Measurements from ENCODE around the gene NCK2. TPM values are rescaled to one million over a fixed set of nuclear protein-coding genes. Genes with fewer than 3 reads are reported as not detected.

The NCK2 gene
- total and polyA plus RNA-seq, 9 of the 15 experiments (the other 6 are each of a cell fraction or from before 2014, with no cell fraction given), result 0.90 to 27.9 (median 15.9) TPM

DNA sequence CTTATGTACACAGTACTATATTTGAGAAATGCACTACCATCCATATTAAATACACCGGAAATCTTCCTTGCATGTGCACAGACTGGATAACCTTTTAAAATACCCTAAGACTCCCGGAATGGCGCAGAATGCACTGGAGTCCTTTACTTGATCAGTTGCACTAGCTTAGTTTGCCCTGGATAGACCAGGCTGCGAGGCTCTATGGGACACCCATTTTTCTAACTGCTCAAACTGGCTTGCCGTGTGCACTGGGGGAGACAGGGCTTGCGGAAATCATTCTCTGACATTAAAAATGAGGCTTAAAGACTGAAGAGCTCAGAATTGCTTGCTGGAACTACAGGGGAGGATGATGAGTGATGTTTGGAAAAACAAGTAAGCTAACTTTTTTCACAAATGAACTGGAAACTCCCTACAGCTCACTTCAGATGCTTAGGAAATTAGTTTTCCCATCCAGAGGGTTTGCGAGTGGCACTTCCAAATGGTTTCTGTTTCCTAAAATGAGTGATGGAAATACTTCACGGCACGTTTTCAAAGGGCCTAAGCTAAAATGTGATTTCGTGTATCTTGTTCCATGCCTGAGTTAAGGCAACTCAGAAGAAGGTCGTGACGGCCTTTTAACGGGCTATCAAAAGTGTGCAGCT lies 2.7 kb downstream of the NCK2 start:
- no TSS peak for BruUV-seq (replicated peaks)
- ChIA-PET CTCF (ENCODE audit: low intra/inter-chr PET ratio) (interaction anchor here (0.6 kb wide), 1 partner anchor 715 kb away, joined by 3 read pairs; no protein-coding TSS in a partner anchor), POLR2A (interaction anchor here (0.6 to 2.7 kb wide), 7 partner anchors 8 to 539 kb away, joined by 3 to 15 read pairs (median 4); no protein-coding TSS in a partner anchor)
- TF ChIP-seq, protein P1, sequence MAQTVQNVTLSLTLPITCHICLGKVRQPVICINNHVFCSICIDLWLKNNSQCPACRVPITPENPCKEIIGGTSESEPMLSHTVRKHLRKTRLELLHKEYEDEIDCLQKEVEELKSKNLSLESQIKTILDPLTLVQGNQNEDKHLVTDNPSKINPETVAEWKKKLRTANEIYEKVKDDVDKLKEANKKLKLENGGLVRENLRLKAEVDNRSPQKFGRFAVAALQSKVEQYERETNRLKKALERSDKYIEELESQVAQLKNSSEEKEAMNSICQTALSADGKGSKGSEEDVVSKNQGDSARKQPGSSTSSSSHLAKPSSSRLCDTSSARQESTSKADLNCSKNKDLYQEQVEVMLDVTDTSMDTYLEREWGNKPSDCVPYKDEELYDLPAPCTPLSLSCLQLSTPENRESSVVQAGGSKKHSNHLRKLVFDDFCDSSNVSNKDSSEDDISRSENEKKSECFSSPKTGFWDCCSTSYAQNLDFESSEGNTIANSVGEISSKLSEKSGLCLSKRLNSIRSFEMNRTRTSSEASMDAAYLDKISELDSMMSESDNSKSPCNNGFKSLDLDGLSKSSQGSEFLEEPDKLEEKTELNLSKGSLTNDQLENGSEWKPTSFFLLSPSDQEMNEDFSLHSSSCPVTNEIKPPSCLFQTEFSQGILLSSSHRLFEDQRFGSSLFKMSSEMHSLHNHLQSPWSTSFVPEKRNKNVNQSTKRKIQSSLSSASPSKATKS (CRISPR knock-in tag; IDR thresholded peaks at IDR 0.05), result no peak
- TF ChIP-seq, protein P2, sequence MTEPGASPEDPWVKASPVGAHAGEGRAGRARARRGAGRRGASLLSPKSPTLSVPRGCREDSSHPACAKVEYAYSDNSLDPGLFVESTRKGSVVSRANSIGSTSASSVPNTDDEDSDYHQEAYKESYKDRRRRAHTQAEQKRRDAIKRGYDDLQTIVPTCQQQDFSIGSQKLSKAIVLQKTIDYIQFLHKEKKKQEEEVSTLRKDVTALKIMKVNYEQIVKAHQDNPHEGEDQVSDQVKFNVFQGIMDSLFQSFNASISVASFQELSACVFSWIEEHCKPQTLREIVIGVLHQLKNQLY (CRISPR knock-in tag; conservative IDR thresholded peaks at IDR 0.05), result no peak
- no peak for TF ChIP-seq DMBX1 (CRISPR knock-in tag; IDR thresholded peaks at IDR 0.05; ENCODE audit: borderline replicate concordance)
- TF ChIP-seq BRD9 (IDR thresholded peaks at IDR 0.05; ENCODE audit: low read depth, partially characterized antibody), result no peak
- TF ChIP-seq SMAD2 (IDR thresholded peaks at IDR 0.05; ENCODE audit: low read depth, low read length), result no peak
- no peaks in the 10 kb centered on the region for H3K9me3 ChIP-seq (replicated peaks; ENCODE audit: control insufficient read depth, insufficient read depth, low read depth, low read length)
- FAIRE-seq, result peak; percentile 51
- intact Hi-C loops (cut with micrococcal nuclease) (loop anchor here (5.0 kb wide), 1 partner anchor 170 kb away; no protein-coding TSS in a partner anchor), in situ Hi-C loops (cut with MboI) (no loop called here)
- ATAC-seq, result no peak
- H3K27ac ChIP-seq (ENCODE audit: extremely low read depth, low read depth, low read length), result no peak overlapping the region
- no peaks in the 10 kb centered on the region for H3K27me3 ChIP-seq (ENCODE audit: control insufficient read depth in 2 of 2, insufficient read depth in 2 of 2, low read length in 2 of 2)
- WGBS (ENCODE audit: insufficient coverage, low coverage, missing lambda C conversion rate), result 89% methylated on average over 13 of the region's 13 CpGs
- H3K9ac ChIP-seq (ENCODE audit: insufficient read depth in 1 of 2, low read depth in 2 of 2, low read length in 2 of 2), result no peak overlapping the region
- no peak overlapping the region for H3K4me3 ChIP-seq
- peaks cover 37% of the 10 kb centered on the region for H3K79me2 ChIP-seq (ENCODE audit: control insufficient read depth, insufficient read depth, low read length)
- peaks cover 9% of the 10 kb centered on the region for H4K20me1 ChIP-seq (replicated peaks; ENCODE audit: control insufficient read depth, insufficient read depth, low read length)
- no peak for DNase-seq (ENCODE audit: extremely low read depth in 1 of 4, low spot score in 3 of 4)
- H3K36me3 ChIP-seq (ENCODE audit: control insufficient read depth, insufficient read depth, low read length), result peaks cover 2% of the 10 kb centered on the region; the same call in 1 of the 3 replicates
- no peak overlapping the region for H3K4me2 ChIP-seq (ENCODE audit: insufficient read depth, low read length)
- H3K4me1 ChIP-seq (replicated peaks in 1 of 2; ENCODE audit: control insufficient read depth in 2 of 2, insufficient read depth in 2 of 2, low read length in 2 of 2), result peaks cover 12 to 13% of the 10 kb centered on the region in 2 experiments
- no peaks in the 10 kb centered on the region for H3K9me1 ChIP-seq (ENCODE audit: control insufficient read depth, insufficient read depth, low read length)
- H2AFZ ChIP-seq (ENCODE audit: low read depth, low read length), result no peak overlapping the region

All from K562 (cell line).